Naive thymus-derived CD8-positive, alpha-beta T cell (primary cell): ENCODE results near the gene TBKBP1. TPM values are rescaled to one million over a fixed set of nuclear protein-coding genes. Genes with fewer than 3 reads are reported as not detected.
"Not testable (repeated sequence)": the region's sequence is repeated elsewhere in the genome, so short reads cannot be mapped to it uniquely, and the experiment has no call there.

Experiments
- ATAC-seq, 2 donors: fragments of 150-1000 bp; cut with Tn5 transposase in 1 of 2; sonication (Bioruptor Pico), chemical (Tn5 transposase) in 1 of 2; 1 replicate in 1 of 2; 2 replicates in 1 of 2; pipeline ENCODE4 v1.10.0; 2021; ENCODE audit warnings: mild to moderate bottlenecking in 2 of 2, moderate library complexity in 2 of 2
- POLR2A ChIA-PET: fragments of 350-600 bp; sonication (Branson Sonifier 250); formaldehyde crosslinking; loops from one replicate; lab custom pipeline; 2021; ENCODE audit warnings: antibody characterized with exemption; lab: Charles Lee
- DNase-seq, 10 donors: peaks; one replicate each; pipeline versions ENCODE4 v3.0.0 to v3.0.0-alpha.2; 2020 to 2022
- H3K27ac Mint-ChIP-seq, 10 donors: one replicate each; pipeline ENCODE4 v1.8.0; 2020 to 2022; ENCODE audit warnings: mild to moderate bottlenecking in 10 of 10, mixed read lengths in 10 of 10, moderate library complexity in 4 of 10, inconsistent platforms in 1 of 10
- H3K27me3 Mint-ChIP-seq, 5 donors: one replicate each; pipeline ENCODE4 v1.8.0; 2021 to 2022; ENCODE audit warnings: mixed read lengths in 5 of 5
- H3K36me3 Mint-ChIP-seq, 3 donors: one replicate each; pipeline ENCODE4 v1.8.0; 2020 to 2022; ENCODE audit warnings: mixed read lengths in 3 of 3, mild to moderate bottlenecking in 2 of 3, inconsistent platforms in 1 of 3
- H3K4me1 Mint-ChIP-seq, 4 donors: one replicate each; pipeline ENCODE4 v1.8.0; 2021 to 2022; ENCODE audit warnings: mixed read lengths in 4 of 4
- H3K4me3 Mint-ChIP-seq, 10 donors: one replicate each; pipeline ENCODE4 v1.8.0; 2020 to 2022; ENCODE audit warnings: mild to moderate bottlenecking in 10 of 10, mixed read lengths in 10 of 10, moderate library complexity in 6 of 10, inconsistent platforms in 1 of 10
- H3K9me3 Mint-ChIP-seq, 9 donors: one replicate each; pipeline ENCODE4 v1.8.0; 2020 to 2022; ENCODE audit warnings: mixed read lengths in 9 of 9, mild to moderate bottlenecking in 3 of 9, inconsistent platforms in 1 of 9, moderate library complexity in 1 of 9
- polyA plus RNA-seq, 3 donors: library from polyadenylated mRNA; unstranded; fragments of 300-500 nt; fragmentation: Illumina TruSeq; gene quantifications; one replicate each; pipeline ENCODE4 v1.2.3, GENCODE V29; 2021
- total RNA-seq, 8 experiments: library from RNA in 2 of 8; stranded (reverse) in 2 of 8; gene quantifications; one replicate each; pipeline ENCODE4 v1.2.3 and lab custom pipeline; 2021 to 2026

Gene TBKBP1
- total and polyA plus RNA-seq, 5 experiments from 2014 or later: 0.07 to 3.1 (median 1.0) TPM; not detected in 1

DNA sequence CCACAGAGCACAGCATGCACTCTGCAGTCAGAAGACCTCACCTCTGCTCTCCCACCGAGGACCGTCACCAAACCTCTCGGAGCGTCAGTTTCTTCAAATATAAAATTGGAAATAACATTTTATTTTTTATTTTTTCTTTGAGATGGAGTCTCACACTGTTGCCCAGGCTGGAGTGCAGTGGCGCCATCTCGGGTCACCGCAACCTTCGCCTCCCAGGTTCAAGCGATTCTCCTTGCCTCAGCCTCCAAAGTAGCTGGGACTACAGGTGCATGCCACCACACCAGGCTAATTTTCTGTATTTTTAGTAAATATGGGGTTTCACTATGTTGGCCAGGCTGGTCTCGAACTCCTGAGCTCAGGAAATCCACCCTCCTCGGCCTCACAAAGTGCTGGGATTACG is 46.0 kb downstream of the TBKBP1 start:
- peak overlapping the region in 1 of 10 donors; percentile 68 for H3K4me3 Mint-ChIP-seq
- ATAC-seq, DNase-seq, H3K36me3 Mint-ChIP-seq, POLR2A ChIA-PET, H3K9me3 Mint-ChIP-seq, H3K27me3 Mint-ChIP-seq: not testable (repeated sequence)
- H3K4me1 Mint-ChIP-seq: peaks cover 2 to 49% (median 17%) of the 10 kb centered on the region in 4 donors
- H3K27ac Mint-ChIP-seq: peak overlapping the region in 1 of 10 donors; percentile 89

DNA sequence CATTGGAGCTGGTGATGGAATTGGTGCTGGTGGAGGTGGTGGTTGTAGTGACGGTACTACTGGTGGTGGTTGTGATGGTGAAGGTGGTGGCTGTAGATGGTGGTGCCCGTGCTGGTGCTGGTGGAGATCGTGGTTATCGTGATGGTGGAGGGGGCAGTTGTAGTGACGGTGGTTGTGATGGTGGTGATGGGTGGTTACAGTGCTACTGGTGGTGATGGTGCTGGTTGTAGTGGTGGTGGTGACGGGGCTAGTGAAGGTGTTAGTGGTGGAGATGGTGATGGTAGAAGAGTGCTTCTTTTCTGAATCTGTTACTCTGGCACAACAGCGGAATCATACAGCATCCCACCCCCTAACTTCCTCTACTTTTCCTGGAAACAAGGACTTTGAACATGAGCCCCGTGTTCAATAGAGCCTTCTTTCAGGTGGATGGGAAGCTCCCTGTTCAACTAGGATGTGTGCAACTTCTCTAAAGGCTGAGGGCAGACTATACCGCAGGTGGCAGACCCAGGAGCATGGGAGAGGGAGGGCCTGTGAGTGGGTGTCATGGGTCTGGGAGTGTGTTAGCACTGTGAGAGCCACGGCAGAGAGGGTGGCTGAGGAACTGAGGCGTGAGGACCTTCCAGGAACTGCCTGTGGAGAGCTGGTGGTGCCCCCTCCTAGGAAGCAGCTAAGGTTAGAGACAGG is 47.3 kb downstream of the TBKBP1 start:
- peak overlapping the region in 6 of 10 donors; percentile 10 to 90 (median 58) for H3K27ac Mint-ChIP-seq
- H3K9me3 Mint-ChIP-seq: no peaks in the 10 kb centered on the region
- POLR2A ChIA-PET: interaction anchor here (0.6 to 1.1 kb wide), 2 partner anchors 14 to 40 kb away, joined by 3 read pairs; no protein-coding TSS in a partner anchor
- ATAC-seq (no peak), DNase-seq (peak in 1 of 10 donors; percentile 47)
- peaks cover 2 to 44% (median 17%) of the 10 kb centered on the region in 4 donors for H3K4me1 Mint-ChIP-seq
- peak overlapping the region in 4 of 10 donors; percentile 6 to 70 (median 52) for H3K4me3 Mint-ChIP-seq
- H3K36me3 Mint-ChIP-seq: peaks cover 0 to 2% (median 0%) of the 10 kb centered on the region in 3 donors
- peaks cover 0 to 7% (median 5%) of the 10 kb centered on the region in 5 donors for H3K27me3 Mint-ChIP-seq

DNA sequence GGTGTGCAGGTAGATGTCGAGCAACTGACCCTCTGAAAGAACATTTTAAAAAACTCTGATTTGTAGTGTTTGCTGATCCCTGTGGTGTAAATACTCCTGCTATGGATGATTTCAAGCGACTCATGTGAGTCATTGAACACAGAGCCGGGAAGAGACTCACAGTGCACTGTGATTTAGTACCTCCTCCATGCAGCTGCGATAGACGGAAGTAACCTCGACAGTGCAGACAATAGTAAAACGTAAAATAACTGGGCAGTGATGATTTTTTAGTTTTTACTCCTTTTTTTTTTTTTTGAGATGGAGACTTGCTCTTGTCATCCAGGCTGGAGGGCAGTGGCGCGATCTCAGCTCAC is 47.8 kb downstream of the TBKBP1 start:
- Mint-ChIP-seq H3K4me1 (peaks cover 2 to 40% (median 16%) of the 10 kb centered on the region in 4 donors), H3K4me3 (peak overlapping the region in 3 of 10 donors; percentile 13 to 70 (median 65)), H3K27me3 (peaks cover 0 to 7% (median 5%) of the 10 kb centered on the region in 5 donors), H3K9me3 (no peaks in the 10 kb centered on the region), H3K36me3 (peaks cover 0 to 2% (median 0%) of the 10 kb centered on the region in 3 donors), H3K27ac (peak overlapping the region in 4 of 10 donors; percentile 10 to 89 (median 65))
- ATAC-seq (no peak), DNase-seq (no peak)
- POLR2A ChIA-PET: no interaction called here

DNA sequence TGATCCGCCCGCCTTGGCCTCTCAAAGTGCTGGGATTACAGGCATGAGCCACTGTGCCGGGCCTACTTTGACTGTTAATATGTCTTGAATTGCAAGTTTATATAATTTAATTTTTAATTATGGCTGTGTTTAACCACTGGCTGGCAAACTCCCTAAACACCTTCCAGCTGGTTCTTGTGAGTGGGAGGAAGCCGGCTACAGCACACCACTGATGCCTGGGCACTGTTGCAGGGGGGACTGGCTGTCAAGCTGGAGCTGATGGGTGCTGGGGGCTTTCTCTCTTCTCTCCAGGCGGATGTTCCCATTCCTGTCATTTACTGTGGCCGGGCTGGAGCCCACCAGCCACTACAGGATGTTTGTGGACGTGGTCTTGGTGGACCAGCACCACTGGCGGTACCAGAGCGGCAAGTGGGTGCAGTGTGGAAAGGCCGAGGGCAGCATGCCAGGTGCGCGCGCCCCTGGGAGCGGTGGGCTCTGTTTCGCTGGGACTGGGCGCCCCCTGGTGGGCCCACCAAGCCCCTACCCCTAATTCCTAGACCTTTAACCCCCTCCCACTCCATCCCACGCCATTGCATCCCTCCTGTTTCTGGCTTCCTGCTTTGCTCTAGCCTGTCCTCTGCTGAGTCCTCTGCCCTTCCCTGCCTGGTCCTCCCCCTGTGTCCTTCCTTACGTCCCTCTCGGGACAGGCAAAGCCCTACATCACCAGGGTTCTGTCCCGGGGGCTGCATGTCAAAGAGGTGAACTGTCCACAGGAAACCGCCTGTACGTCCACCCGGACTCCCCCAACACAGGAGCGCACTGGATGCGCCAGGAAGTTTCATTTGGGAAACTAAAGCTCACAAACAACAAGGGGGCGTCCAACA is 48.6 kb downstream of the TBKBP1 start:
- peak overlapping the region in 2 of 10 donors; percentile 65 to 70 for H3K4me3 Mint-ChIP-seq
- H3K27me3 Mint-ChIP-seq: peaks cover 0 to 7% (median 5%) of the 10 kb centered on the region in 5 donors
- DNase-seq (peak in 9 of 10 donors; percentile 32 to 75 (median 55)), ATAC-seq (peak; percentile 77 to 82)
- POLR2A ChIA-PET: no interaction called here
- peaks cover 0 to 2% (median 0%) of the 10 kb centered on the region in 3 donors for H3K36me3 Mint-ChIP-seq
- no peaks in the 10 kb centered on the region for H3K9me3 Mint-ChIP-seq
- H3K27ac Mint-ChIP-seq: peak overlapping the region in 2 of 10 donors; percentile 75 to 89
- peaks cover 2 to 36% (median 16%) of the 10 kb centered on the region in 4 donors for H3K4me1 Mint-ChIP-seq

DNA sequence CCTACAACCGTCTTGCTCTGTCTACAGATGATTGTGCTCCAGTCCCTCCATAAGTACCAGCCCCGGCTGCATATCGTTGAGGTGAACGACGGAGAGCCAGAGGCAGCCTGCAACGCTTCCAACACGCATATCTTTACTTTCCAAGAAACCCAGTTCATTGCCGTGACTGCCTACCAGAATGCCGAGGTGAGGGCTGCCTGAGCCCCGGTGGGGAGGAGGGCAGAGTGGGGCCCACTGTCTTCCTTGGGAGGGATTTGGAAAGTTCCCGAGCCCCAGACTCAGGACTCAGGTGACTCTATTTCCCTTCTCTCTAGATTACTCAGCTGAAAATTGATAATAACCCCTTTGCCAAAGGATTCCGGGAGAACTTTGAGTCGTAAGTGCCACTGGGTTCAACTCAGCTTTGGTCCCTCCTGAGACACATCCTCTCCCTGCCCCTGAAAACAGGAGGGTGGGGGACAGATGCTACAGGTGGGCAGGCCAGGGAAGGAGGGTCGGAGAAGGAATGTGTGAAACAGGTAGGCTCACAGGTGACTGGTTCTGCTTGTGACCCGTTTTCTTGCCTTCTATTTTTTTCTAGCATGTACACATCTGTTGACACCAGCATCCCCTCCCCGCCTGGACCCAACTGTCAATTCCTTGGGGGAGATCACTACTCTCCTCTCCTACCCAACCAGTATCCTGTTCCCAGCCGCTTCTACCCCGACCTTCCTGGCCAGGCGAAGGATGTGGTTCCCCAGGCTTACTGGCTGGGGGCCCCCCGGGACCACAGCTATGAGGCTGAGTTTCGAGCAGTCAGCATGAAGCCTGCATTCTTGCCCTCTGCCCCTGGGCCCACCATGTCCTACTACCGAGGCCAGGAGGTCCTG is 50.4 kb downstream of the TBKBP1 start:
- POLR2A ChIA-PET: no interaction called here
- Mint-ChIP-seq H3K27me3 (peaks cover 0 to 7% (median 3%) of the 10 kb centered on the region in 5 donors), H3K4me1 (peaks cover 2 to 33% (median 16%) of the 10 kb centered on the region in 4 donors), H3K4me3 (no peak overlapping the region), H3K36me3 (peaks cover 0 to 2% (median 0%) of the 10 kb centered on the region in 3 donors), H3K27ac (peak overlapping the region in 3 of 10 donors; percentile 19 to 64 (median 51)), H3K9me3 (no peaks in the 10 kb centered on the region)
- ATAC-seq (no peak), DNase-seq (no peak)

DNA sequence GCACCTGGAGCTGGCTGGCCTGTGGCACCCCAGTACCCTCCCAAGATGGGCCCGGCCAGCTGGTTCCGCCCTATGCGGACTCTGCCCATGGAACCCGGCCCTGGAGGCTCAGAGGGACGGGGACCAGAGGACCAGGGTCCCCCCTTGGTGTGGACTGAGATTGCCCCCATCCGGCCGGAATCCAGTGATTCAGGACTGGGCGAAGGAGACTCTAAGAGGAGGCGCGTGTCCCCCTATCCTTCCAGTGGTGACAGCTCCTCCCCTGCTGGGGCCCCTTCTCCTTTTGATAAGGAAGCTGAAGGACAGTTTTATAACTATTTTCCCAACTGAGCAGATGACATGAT is 51.0 kb downstream of the TBKBP1 start:
- no peak for ATAC-seq
- Mint-ChIP-seq H3K27me3 (peaks cover 0 to 7% (median 3%) of the 10 kb centered on the region in 5 donors), H3K36me3 (peaks cover 0 to 2% (median 0%) of the 10 kb centered on the region in 3 donors), H3K4me1 (peaks cover 2 to 37% (median 16%) of the 10 kb centered on the region in 4 donors), H3K27ac (no peak overlapping the region), H3K9me3 (no peaks in the 10 kb centered on the region), H3K4me3 (no peak overlapping the region)
- POLR2A ChIA-PET: no interaction called here
- no peak for DNase-seq

DNA sequence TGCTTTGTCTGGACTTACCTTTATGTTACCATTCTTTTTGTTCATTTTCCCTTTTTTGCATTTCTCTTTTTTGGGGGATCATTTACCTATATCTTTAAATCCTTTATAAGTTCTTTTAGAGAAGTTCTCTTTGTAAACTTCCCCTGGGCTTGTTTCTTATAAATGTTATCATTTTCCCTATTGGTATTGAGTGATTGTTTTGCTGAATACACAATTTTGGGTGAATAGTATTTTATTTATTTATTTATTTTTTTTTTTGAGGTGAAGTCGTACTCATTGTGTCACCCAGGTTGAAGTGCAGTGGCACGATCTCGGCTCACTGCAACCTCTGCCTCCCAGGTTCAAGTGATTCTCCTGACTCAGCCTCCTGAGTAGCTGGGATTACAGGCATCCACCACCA is 57.5 kb downstream of the TBKBP1 start:
- Mint-ChIP-seq H3K27me3 (peaks cover 0 to 17% (median 4%) of the 10 kb centered on the region in 5 donors), H3K9me3 (peaks cover 0 to 2% (median 0%) of the 10 kb centered on the region in 9 donors), H3K36me3 (no peaks in the 10 kb centered on the region), H3K27ac (peak overlapping the region in 1 of 10 donors; percentile 58), H3K4me3 (no peak overlapping the region), H3K4me1 (peaks cover 0 to 17% (median 0%) of the 10 kb centered on the region in 4 donors)
- no peak for DNase-seq
- POLR2A ChIA-PET: no interaction called here
- ATAC-seq: no peak

DNA sequence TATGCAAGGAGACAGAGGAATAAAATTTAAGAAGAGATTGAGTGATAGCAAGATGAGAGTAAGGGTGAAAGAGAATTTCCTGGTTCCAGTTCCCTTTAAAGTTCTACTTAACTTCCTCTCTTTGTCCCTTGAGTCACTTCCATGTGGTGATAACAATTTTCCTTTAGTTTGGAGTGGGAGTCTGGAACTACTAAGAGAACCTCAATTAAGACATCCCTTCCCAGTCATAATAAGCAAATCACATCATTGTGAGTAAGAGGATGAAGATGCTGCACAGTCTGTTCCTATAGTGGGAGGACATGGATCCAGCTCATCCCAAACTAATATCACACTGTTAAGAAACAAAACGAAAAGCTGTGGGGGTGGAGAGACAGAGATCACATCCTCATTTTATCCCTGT is 63.4 kb downstream of the TBKBP1 start:
- Mint-ChIP-seq H3K9me3 (peaks cover 0 to 23% (median 11%) of the 10 kb centered on the region in 9 donors), H3K27me3 (peaks cover 7 to 12% (median 11%) of the 10 kb centered on the region in 5 donors), H3K36me3 (peaks cover 0 to 10% (median 6%) of the 10 kb centered on the region in 3 donors), H3K4me1 (no peaks in the 10 kb centered on the region), H3K4me3 (no peak overlapping the region), H3K27ac (peak overlapping the region in 1 of 10 donors; percentile 50)
- DNase-seq (no peak), ATAC-seq (no peak)
- POLR2A ChIA-PET: no interaction called here

DNA sequence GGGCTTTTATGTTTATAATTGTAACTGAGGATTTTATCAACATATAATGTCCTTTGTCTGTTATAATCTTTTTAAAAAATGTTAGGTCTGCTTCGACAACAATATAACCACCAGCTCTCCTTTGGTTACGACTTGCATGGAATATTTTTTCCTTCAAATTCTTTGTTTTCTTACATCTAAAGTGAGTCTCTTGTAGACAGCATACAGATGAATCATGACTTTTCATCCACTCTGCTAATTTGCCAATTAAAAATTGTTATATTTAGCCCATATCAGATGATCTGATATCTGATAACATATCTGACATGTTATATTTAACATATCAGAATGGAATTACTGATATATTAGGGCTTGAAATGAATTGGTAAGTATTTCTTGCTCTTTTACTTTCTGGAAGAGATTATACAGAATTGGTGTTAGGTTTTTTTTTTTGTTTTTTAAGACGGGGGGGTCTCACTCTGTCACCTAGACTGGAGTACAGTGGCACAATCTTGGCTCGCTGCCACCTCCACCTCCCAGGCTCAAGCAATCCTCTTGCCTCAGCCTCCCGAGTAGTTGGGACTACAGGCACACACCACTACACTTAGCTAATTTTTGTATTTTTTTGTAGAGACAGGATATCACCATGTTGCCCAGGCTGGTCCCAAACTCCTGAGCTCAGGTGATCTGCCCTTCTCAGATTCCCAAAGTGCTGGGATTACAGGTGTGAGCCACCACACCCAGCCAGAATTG is 66.6 kb downstream of the TBKBP1 start:
- peaks cover 0 to 31% (median 14%) of the 10 kb centered on the region in 9 donors for H3K9me3 Mint-ChIP-seq
- peaks cover 3 to 15% (median 7%) of the 10 kb centered on the region in 4 donors for H3K4me1 Mint-ChIP-seq
- POLR2A ChIA-PET: interaction anchor here (0.6 kb wide), 1 partner anchor 352 kb away, joined by 3 read pairs; no protein-coding TSS in a partner anchor
- no peak for DNase-seq
- peaks cover 4 to 21% (median 9%) of the 10 kb centered on the region in 5 donors for H3K27me3 Mint-ChIP-seq
- H3K36me3 Mint-ChIP-seq: peaks cover 0 to 21% (median 6%) of the 10 kb centered on the region in 3 donors
- H3K27ac Mint-ChIP-seq: no peak overlapping the region
- no peak overlapping the region for H3K4me3 Mint-ChIP-seq
- no peak for ATAC-seq
